ENCODE results near the gene TAF11L4. TPM values are rescaled to one million over a fixed set of nuclear protein-coding genes. Genes with fewer than 3 reads are reported as not detected.

TAF11L4 gene
- total RNA-seq, 1 donor from 2014 or later, result not detected

Small RNAs within 50 kb of the gene (small RNA-seq; reads per million reads assigned to genes)
- not detected for gene AC106774.3

Other genes with a start within 250 kb of the TAF11L4 start
- not detected for gene TAF11L2, start 23.6 kb upstream of the TAF11L4 start, total RNA-seq
- gene TAF11L3, start 3.4 kb upstream of the TAF11L4 start, total RNA-seq, result not detected
- not detected for gene TAF11L5, start 3.4 kb downstream of the TAF11L4 start, total RNA-seq
- not detected for gene TAF11L6, start 6.9 kb downstream of the TAF11L4 start, total RNA-seq
- gene TAF11L7, start 64.0 kb downstream of the TAF11L4 start, total RNA-seq, result not detected
- not detected for gene TAF11L8, start 69.2 kb downstream of the TAF11L4 start, total RNA-seq
- gene TAF11L9, start 72.6 kb downstream of the TAF11L4 start, total RNA-seq, result not detected
- gene TAF11L10, start 76.0 kb downstream of the TAF11L4 start, total RNA-seq, result not detected
- not detected for gene TAF11L11, start 82.4 kb downstream of the TAF11L4 start, total RNA-seq
- not detected for gene TAF11L12, start 88.6 kb downstream of the TAF11L4 start, total RNA-seq
- not detected for gene TAF11L13, start 110.3 kb downstream of the TAF11L4 start, total RNA-seq
- gene TAF11L14, start 112.7 kb downstream of the TAF11L4 start, total RNA-seq, result not detected